OCI-LY3 (cell line): ENCODE results near the gene PRAMEF8.
"Not testable (repeated sequence)": the region's sequence is repeated elsewhere in the genome, so short reads cannot be mapped to it uniquely, and the experiment has no call there.

Experiments
- CTCF ChIP-seq: fragments of 200-600, 300-600 bp; sonication (generic); IDR thresholded peaks from 2 replicates; pipeline ENCODE4 v1.5.1; 2014; ENCODE audit warnings: antibody characterized with exemption, low read length, low read depth
- EZH2phosphoT487 ChIP-seq: fragments of 200-600 bp; shearing (Covaris generic); IDR thresholded peaks from 2 replicates; pipeline ENCODE4 v1.6.1; 2018; ENCODE audit warnings: antibody characterized with exemption, mixed run types, low read depth

GRCh38 chr1:13253898-13254297 lies 31.0 kb downstream of the PRAMEF8 start, which contains the start of gene PRAMEF5:
- TF ChIP-seq CTCF, EZH2phosphoT487: not testable (repeated sequence)
